A172 (cell line): ENCODE measurements around the gene IGF2R. TPM values are rescaled to one million over a fixed set of nuclear protein-coding genes. Genes with fewer than 3 reads are reported as not detected.

Source experiments
- DNase-seq: peaks from one replicate; pipeline ENCODE4 v3.0.0-alpha.2; 2015; ENCODE audit warnings: low spot score
- total RNA-seq: library from RNA; depleted of rRNA; stranded (reverse); fragments of >200 nt; shearing (Covaris generic); gene quantifications from 2 replicates; pipeline ENCODE4 v1.2.3, GENCODE V29; 2014

IGF2R gene
- total RNA-seq, 1 experiment from 2014 or later, result 99.8 TPM

- DNase-seq, result no peak
Measured at GRCh38 chr6:160028487-160029275, 59.8 kb downstream of the IGF2R start.

- no peak for DNase-seq
Measured at GRCh38 chr6:160029525-160029924, 60.6 kb downstream of the IGF2R start.

- peak; percentile 94 for DNase-seq
Measured at GRCh38 chr6:160030103-160030502, 61.2 kb downstream of the IGF2R start.

GRCh38 chr6:160031442-160031841, 62.6 kb downstream of the IGF2R start:
- no peak for DNase-seq

GRCh38 chr6:160031871-160032270, 63.0 kb downstream of the IGF2R start:
- no peak for DNase-seq

- no peak for DNase-seq
Measured at GRCh38 chr6:160032538-160032937, 63.7 kb downstream of the IGF2R start.

- no peak for DNase-seq
Measured at GRCh38 chr6:160034036-160034930, 65.4 kb downstream of the IGF2R start.

GRCh38 chr6:160035241-160035640, 66.4 kb downstream of the IGF2R start:
- DNase-seq, result no peak

- no peak for DNase-seq
Measured at GRCh38 chr6:160035693-160036330, 66.9 kb downstream of the IGF2R start.

GRCh38 chr6:160036331-160036695, 67.4 kb downstream of the IGF2R start:
- no peak for DNase-seq

- DNase-seq, result peak; percentile 68
Measured at GRCh38 chr6:160036790-160037206, 67.9 kb downstream of the IGF2R start.

- DNase-seq, result no peak
Measured at GRCh38 chr6:160038479-160038878, 69.6 kb downstream of the IGF2R start.

GRCh38 chr6:160039441-160039840, 70.6 kb downstream of the IGF2R start:
- no peak for DNase-seq

GRCh38 chr6:160040055-160040454, 71.2 kb downstream of the IGF2R start:
- DNase-seq, result no peak

- no peak for DNase-seq
Measured at GRCh38 chr6:160040527-160041264, 71.8 kb downstream of the IGF2R start.

GRCh38 chr6:160041608-160042007, 72.7 kb downstream of the IGF2R start:
- peak; percentile 63 for DNase-seq

GRCh38 chr6:160042014-160042773, 73.3 kb downstream of the IGF2R start:
- DNase-seq, result peak; percentile 39

- DNase-seq, result peak; percentile 52
Measured at GRCh38 chr6:160042788-160043301, 74.0 kb downstream of the IGF2R start.

- DNase-seq, result no peak
Measured at GRCh38 chr6:160043784-160044183, 74.9 kb downstream of the IGF2R start.

- DNase-seq, result no peak
Measured at GRCh38 chr6:160044687-160045086, 75.8 kb downstream of the IGF2R start.

- DNase-seq, result no peak
Measured at GRCh38 chr6:160048471-160048870, 79.6 kb downstream of the IGF2R start.
